Brain microvascular endothelial cell (primary cell): ENCODE data around the gene LPAR3.

ENCODE experiments used
- DNase-seq: peaks from one replicate; pipeline ENCODE4 v3.0.0-alpha.2; 2020
- H3K27ac ChIP-seq: fragments of 250-450 bp; sonication (Bioruptor Pico); 2 replicates; pipeline ENCODE4 v1.5.1; 2020; ENCODE audit warnings: mild to moderate bottlenecking, moderate library complexity
- H3K27me3 ChIP-seq: fragments of 250-450 bp; sonication (Bioruptor Pico); replicated peaks from 2 replicates; pipeline ENCODE4 v1.5.1; 2020; ENCODE audit warnings: mild to moderate bottlenecking
- H3K36me3 ChIP-seq: fragments of 250-450 bp; sonication (Bioruptor Pico); replicated peaks from 2 replicates; pipeline ENCODE4 v1.5.1; 2020; ENCODE audit warnings: mild to moderate bottlenecking
- H3K4me3 ChIP-seq: 2 replicates; pipeline ENCODE4 v1.5.1; 2011; ENCODE audit warnings: low read depth, mild to moderate bottlenecking, control low read depth, low read length, moderate library complexity
- in situ Hi-C: cut with HindIII; loops from 2 replicates; pipeline ENCODE4 v1.10.0; 2017; ENCODE audit warnings: low sequenced_read_pairs, low pct_ligation_motif_present
- TF ChIP-seq, protein P1 (sequence below): IDR thresholded peaks from 2 replicates; pipeline ENCODE4 v1.5.1; 2011; ENCODE audit warnings: low read depth, mild to moderate bottlenecking, moderate library complexity, low read length, control low read depth, inconsistent platforms; ENCODE audit errors: missing control alignments

LPAR3 gene

DNA sequence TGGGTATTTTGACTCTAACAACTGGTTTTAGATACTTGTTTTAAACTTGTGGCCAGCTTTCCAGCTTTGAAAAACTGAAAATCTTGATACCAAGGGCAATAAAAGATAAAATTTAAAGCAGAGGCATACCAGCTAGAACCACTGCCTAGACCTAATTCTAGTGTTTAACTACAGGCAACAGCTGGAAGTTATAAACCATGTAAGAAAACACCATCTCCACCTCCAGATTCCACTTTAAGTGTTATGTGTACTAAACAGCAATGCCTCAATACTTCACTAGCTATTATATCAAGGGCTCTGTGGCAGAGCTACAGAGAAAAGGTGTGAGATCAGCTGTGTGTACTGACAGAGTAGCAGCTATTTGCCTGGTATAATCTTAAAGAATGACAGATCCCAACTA is 69.5 kb downstream of the LPAR3 start:
- TF ChIP-seq, protein P1, sequence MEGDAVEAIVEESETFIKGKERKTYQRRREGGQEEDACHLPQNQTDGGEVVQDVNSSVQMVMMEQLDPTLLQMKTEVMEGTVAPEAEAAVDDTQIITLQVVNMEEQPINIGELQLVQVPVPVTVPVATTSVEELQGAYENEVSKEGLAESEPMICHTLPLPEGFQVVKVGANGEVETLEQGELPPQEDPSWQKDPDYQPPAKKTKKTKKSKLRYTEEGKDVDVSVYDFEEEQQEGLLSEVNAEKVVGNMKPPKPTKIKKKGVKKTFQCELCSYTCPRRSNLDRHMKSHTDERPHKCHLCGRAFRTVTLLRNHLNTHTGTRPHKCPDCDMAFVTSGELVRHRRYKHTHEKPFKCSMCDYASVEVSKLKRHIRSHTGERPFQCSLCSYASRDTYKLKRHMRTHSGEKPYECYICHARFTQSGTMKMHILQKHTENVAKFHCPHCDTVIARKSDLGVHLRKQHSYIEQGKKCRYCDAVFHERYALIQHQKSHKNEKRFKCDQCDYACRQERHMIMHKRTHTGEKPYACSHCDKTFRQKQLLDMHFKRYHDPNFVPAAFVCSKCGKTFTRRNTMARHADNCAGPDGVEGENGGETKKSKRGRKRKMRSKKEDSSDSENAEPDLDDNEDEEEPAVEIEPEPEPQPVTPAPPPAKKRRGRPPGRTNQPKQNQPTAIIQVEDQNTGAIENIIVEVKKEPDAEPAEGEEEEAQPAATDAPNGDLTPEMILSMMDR, result no peak
- no peaks in the 10 kb centered on the region for H3K36me3 ChIP-seq
- no peak overlapping the region for H3K4me3 ChIP-seq
- in situ Hi-C loops, result no loop called here
- no peak for DNase-seq
- H3K27ac ChIP-seq, result no peak overlapping the region
- no peaks in the 10 kb centered on the region for H3K27me3 ChIP-seq

- H3K36me3 ChIP-seq, result no peaks in the 10 kb centered on the region
- no peak overlapping the region for H3K4me3 ChIP-seq
- in situ Hi-C loops, result no loop called here
- H3K27me3 ChIP-seq, result peaks cover 8% of the 10 kb centered on the region
- no peak overlapping the region for H3K27ac ChIP-seq
- no peak for DNase-seq
- TF ChIP-seq, protein P1, result no peak
Measured at GRCh38 chr1:84810343-84810742, 82.7 kb downstream of the LPAR3 start.

GRCh38 chr1:84809023-84809422 is 84.0 kb downstream of the LPAR3 start:
- H3K27me3 ChIP-seq, result peaks cover 12% of the 10 kb centered on the region
- TF ChIP-seq, protein P1, result no peak
- H3K4me3 ChIP-seq, result no peak overlapping the region
- no peak for DNase-seq
- no peak overlapping the region for H3K27ac ChIP-seq
- H3K36me3 ChIP-seq, result no peaks in the 10 kb centered on the region
- in situ Hi-C loops, result no loop called here

- peaks cover 7% of the 10 kb centered on the region for H3K27me3 ChIP-seq
- in situ Hi-C loops, result no loop called here
- no peaks in the 10 kb centered on the region for H3K36me3 ChIP-seq
- no peak overlapping the region for H3K4me3 ChIP-seq
- DNase-seq, result no peak
- TF ChIP-seq, protein P1, result no peak
- H3K27ac ChIP-seq, result no peak overlapping the region
Measured at GRCh38 chr1:84803604-84804003, 89.4 kb downstream of the LPAR3 start.

GRCh38 chr1:84802567-84803232 is 90.3 kb downstream of the LPAR3 start:
- no peak overlapping the region for H3K4me3 ChIP-seq
- no peak for DNase-seq
- H3K27ac ChIP-seq, result no peak overlapping the region
- H3K27me3 ChIP-seq, result peaks cover 5% of the 10 kb centered on the region
- TF ChIP-seq, protein P1, result no peak
- no peaks in the 10 kb centered on the region for H3K36me3 ChIP-seq
- in situ Hi-C loops, result no loop called here
